Retinal pigment epithelial cell (primary cell): ENCODE results near the gene PCLAF.
A peak's percentile ranks its signal among the peaks of the same experiment; 100 is the strongest.

Experiments used
- DNase-seq: peaks from one replicate; pipeline ENCODE4 v3.0.0-alpha.2; 2010; ENCODE audit warnings: low read depth
- H3K4me3 ChIP-seq: 2 replicates; pipeline ENCODE4 v1.5.1; 2011; ENCODE audit warnings: mild to moderate bottlenecking, low read length, control low read depth, moderate library complexity
- CTCF ChIP-seq: conservative IDR thresholded peaks from 2 replicates; pipeline ENCODE4 v1.5.1; 2011; ENCODE audit warnings: low read depth, low read length, control low read depth, inconsistent platforms

The PCLAF gene

GRCh38 chr15:64356710-64357040, 24.6 kb downstream of the PCLAF start:
- DNase-seq, result no peak
- no peak for TF ChIP-seq CTCF
- H3K4me3 ChIP-seq, result peak overlapping the region; percentile 95

- peak; percentile 50 for TF ChIP-seq CTCF
- peak; percentile 94 for DNase-seq
- H3K4me3 ChIP-seq, result peak within 1 kb of the TSS; percentile 95
Measured at GRCh38 chr15:64355944-64356709, 25.1 kb downstream of the PCLAF start, which contains the start of gene CSNK1G1. Gene CSNK1G1, minus strand, starts transcription at chr15:64356173. Its CDS starts 55,674 bp downstream, at chr15:64300499.

GRCh38 chr15:64355348-64355943, 25.8 kb downstream of the PCLAF start:
- TF ChIP-seq CTCF, result peak; percentile 4
- peak overlapping the region; percentile 95 for H3K4me3 ChIP-seq
- DNase-seq, result no peak

- no peak for TF ChIP-seq CTCF
- DNase-seq, result no peak
- H3K4me3 ChIP-seq, result peak overlapping the region; percentile 95
Measured at GRCh38 chr15:64354688-64355344, 26.4 kb downstream of the PCLAF start.

- H3K4me3 ChIP-seq, result no peak overlapping the region
- DNase-seq, result no peak
- TF ChIP-seq CTCF, result no peak
Measured at GRCh38 chr15:64351265-64351664, 30.0 kb downstream of the PCLAF start.

- DNase-seq, result no peak
- no peak overlapping the region for H3K4me3 ChIP-seq
- TF ChIP-seq CTCF, result no peak
Measured at GRCh38 chr15:64349375-64349774, 31.9 kb downstream of the PCLAF start.
